ENCODE results near the gene LPIN1. TPM values are rescaled to one million over a fixed set of nuclear protein-coding genes. Genes with fewer than 3 reads are reported as not detected.
"Not testable (repeated sequence)": the region's sequence is repeated elsewhere in the genome, so short reads cannot be mapped to it uniquely, and the experiment has no call there.

LPIN1 gene
- polyA plus RNA-seq, 1 experiment, result 20.8 TPM

DNA sequence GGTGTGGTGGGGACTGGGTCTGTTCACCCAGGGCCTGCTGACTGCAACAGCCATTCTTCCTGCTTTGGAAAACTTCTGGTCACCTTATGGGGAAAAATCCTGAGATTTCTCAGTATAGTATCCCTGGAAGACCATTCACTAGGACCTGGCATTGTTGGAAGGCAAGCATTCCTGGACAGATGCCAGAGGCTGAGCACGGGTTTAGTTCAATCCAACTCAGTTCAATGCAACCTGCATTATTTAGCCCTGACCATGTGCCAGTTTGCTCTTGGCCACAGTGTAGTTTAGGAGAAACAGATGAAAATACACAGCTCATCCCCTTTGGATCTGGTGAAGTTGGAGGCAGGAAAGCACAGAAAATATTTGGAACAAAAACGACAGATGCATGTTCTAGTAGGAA is 95.9 kb downstream of the LPIN1 start:
- ChIA-PET POLR2A (interaction anchor here (0.6 to 0.7 kb wide), 2 partner anchors 260 to 457 kb away, joined by 5 to 12 read pairs; no protein-coding TSS in a partner anchor), CTCF (interaction anchor here (0.9 to 1.3 kb wide), 2 partner anchors 21 to 23 kb away, joined by 3 to 4 read pairs; no protein-coding TSS in a partner anchor)
- DNase-seq (ENCODE audit: low read depth), result no peak
- no peaks in the 10 kb centered on the region for H3K36me3 ChIP-seq (ENCODE audit: control insufficient read depth, insufficient read depth, low read length)
- TF ChIP-seq, protein P1, sequence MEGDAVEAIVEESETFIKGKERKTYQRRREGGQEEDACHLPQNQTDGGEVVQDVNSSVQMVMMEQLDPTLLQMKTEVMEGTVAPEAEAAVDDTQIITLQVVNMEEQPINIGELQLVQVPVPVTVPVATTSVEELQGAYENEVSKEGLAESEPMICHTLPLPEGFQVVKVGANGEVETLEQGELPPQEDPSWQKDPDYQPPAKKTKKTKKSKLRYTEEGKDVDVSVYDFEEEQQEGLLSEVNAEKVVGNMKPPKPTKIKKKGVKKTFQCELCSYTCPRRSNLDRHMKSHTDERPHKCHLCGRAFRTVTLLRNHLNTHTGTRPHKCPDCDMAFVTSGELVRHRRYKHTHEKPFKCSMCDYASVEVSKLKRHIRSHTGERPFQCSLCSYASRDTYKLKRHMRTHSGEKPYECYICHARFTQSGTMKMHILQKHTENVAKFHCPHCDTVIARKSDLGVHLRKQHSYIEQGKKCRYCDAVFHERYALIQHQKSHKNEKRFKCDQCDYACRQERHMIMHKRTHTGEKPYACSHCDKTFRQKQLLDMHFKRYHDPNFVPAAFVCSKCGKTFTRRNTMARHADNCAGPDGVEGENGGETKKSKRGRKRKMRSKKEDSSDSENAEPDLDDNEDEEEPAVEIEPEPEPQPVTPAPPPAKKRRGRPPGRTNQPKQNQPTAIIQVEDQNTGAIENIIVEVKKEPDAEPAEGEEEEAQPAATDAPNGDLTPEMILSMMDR (IDR thresholded peaks at IDR 0.05; ENCODE audit: insufficient read depth, low read depth, low read length), result no peak
- peaks cover 2% of the 10 kb centered on the region for H3K27me3 ChIP-seq (ENCODE audit: control insufficient read depth, insufficient read depth, low read length)
- no peak overlapping the region for H3K4me3 ChIP-seq (ENCODE audit: low read depth, low read length)

DNA sequence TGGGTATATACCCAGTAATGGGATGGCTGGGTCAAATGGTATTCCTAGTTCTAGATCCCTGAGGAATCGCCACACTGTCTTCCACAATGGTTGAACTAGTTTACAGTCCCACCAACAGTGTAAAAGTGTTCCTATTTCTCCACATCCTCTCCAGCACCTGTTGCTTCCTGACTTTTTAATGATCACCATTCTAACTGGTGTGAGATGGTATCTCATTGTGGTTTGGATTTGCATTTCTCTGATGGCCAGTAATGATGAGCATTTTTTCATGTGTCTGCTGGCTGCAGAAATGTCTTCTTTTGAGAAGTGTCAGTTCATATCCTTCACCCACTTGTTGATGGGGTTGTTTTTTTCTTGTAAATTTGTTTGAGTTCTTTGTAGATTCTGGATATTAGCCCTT is 98.4 kb downstream of the LPIN1 start:
- H3K36me3 ChIP-seq (ENCODE audit: control insufficient read depth, insufficient read depth, low read length); POLR2A ChIA-PET; CTCF ChIA-PET; H3K4me3 ChIP-seq (ENCODE audit: low read depth, low read length); H3K27me3 ChIP-seq (ENCODE audit: control insufficient read depth, insufficient read depth, low read length); DNase-seq (ENCODE audit: low read depth): not testable (repeated sequence)

DNA sequence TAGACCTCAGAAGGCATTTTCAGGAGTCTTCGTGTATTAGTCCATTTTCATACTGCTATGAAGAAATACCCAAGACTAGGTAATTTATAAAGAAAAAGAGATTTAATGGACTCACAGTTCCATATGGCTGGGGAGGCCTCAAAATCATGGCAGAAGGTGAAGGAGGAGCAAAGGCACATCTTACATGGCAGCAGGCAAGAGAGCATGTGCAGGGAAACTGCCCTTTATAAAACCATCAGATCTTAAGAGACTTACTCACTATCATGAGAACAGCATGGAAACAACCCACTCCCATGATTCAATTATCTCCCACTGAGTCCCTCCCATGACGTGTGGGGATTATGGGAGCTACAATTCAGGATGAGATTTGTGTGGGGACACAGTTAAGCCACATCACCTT is 101.5 kb downstream of the LPIN1 start:
- H3K36me3 ChIP-seq (ENCODE audit: control insufficient read depth, insufficient read depth, low read length); H3K4me3 ChIP-seq (ENCODE audit: low read depth, low read length); POLR2A ChIA-PET; DNase-seq (ENCODE audit: low read depth); H3K27me3 ChIP-seq (ENCODE audit: control insufficient read depth, insufficient read depth, low read length): not testable (repeated sequence)
- CTCF ChIA-PET, result interaction anchor here (2.6 kb wide), 1 partner anchor 16 kb away, joined by 8 read pairs; no protein-coding TSS in a partner anchor

DNA sequence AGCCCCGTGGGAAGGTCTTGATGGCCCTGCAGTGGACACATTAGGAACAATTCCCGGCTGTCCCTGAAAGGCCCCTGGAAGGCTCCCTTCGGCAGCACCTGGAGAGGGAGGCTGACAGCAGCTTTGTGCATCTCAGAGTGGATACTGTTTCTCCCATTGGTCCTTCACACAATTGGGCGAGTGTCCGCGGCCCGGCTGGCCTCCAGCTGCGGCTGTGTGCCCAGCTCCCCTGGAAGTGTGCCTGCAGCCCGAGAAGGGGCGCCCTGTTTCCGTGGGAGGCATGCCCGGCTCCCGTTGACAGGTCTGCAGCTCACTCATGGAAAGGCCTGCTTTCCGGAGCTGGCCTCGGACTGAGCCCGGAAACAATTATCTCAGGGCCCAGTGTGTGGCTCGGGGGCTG is 103.7 kb downstream of the LPIN1 start:
- H3K4me3 ChIP-seq (ENCODE audit: low read depth, low read length), result no peak overlapping the region
- H3K27me3 ChIP-seq (ENCODE audit: control insufficient read depth, insufficient read depth, low read length), result peaks cover 6% of the 10 kb centered on the region
- CTCF ChIA-PET, result interaction anchor here (0.6 to 2.6 kb wide), 2 partner anchors 14 to 670 kb away, joined by 3 to 8 read pairs; no protein-coding TSS in a partner anchor
- H3K36me3 ChIP-seq (ENCODE audit: control insufficient read depth, insufficient read depth, low read length), result no peaks in the 10 kb centered on the region
- TF ChIP-seq, protein P1 (IDR thresholded peaks at IDR 0.05; ENCODE audit: insufficient read depth, low read depth, low read length), result no peak
- no peak for DNase-seq (ENCODE audit: low read depth)
- POLR2A ChIA-PET, result no interaction called here

DNA sequence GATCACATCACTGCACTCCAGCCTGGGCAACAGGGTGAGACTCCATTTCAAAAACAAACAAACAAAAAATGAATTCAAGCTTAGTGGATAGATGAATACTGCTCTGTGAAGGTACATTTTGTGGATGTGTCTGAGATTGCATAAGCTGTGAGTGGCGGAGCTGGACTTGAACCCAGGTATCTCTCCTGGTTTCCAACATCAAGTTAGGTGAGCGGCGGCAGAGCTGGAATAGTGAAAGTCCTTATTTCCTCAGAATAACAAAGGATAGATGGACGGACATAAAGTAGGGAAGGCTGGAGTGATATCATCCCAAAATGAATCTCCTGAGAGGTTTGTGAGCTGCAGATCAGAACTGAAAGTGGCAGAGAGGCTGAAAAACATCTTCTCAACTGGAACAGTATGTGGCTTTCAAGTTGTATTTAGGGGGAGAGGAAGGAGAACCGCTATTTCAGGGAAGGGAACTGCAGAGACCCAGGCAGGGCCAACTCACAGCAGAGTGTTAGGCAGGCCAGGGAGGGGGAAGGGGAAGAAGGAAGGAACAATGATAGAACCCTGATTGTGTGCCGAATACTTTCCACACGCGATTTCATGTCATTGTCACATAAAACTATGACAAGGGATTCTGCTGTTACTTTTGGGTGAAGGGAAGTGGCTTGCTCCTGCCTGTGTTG is 106.2 kb downstream of the LPIN1 start:
- POLR2A ChIA-PET, result no interaction called here
- H3K4me3 ChIP-seq (ENCODE audit: low read depth, low read length), result no peak overlapping the region
- no peaks in the 10 kb centered on the region for H3K36me3 ChIP-seq (ENCODE audit: control insufficient read depth, insufficient read depth, low read length)
- CTCF ChIA-PET, result interaction anchor here (0.6 to 1.2 kb wide), 2 partner anchors 11 to 475 kb away, joined by 3 read pairs; no protein-coding TSS in a partner anchor
- DNase-seq (ENCODE audit: low read depth), result no peak
- TF ChIP-seq, protein P1 (IDR thresholded peaks at IDR 0.05; ENCODE audit: insufficient read depth, low read depth, low read length), result no peak
- peaks cover 5% of the 10 kb centered on the region for H3K27me3 ChIP-seq (ENCODE audit: control insufficient read depth, insufficient read depth, low read length)

DNA sequence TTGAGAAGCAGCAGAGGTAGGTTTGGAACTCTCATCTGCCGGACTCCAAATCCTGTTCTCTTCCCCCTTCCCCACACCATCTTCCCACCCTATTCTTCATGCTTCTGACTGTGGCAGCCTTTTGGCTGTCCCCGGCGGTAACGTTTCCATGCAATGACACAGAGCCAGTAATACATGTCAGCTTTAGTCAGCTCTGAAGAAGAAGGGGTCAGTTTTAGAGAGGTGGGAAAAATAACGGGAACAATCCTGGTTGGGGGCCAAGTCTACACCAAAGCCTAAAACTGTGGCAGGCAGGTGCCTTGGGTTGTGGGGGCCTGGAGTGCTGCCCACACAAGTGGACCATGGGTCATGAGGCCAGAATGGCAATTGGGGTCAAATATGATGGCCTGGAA is 106.8 kb downstream of the LPIN1 start:
- no peak for DNase-seq (ENCODE audit: low read depth)
- ChIA-PET POLR2A (no interaction called here), CTCF (interaction anchor here (1.2 kb wide), 1 partner anchor 11 kb away, joined by 3 read pairs; no protein-coding TSS in a partner anchor)
- H3K27me3 ChIP-seq (ENCODE audit: control insufficient read depth, insufficient read depth, low read length), result peaks cover 5% of the 10 kb centered on the region
- H3K36me3 ChIP-seq (ENCODE audit: control insufficient read depth, insufficient read depth, low read length), result no peaks in the 10 kb centered on the region
- no peak overlapping the region for H3K4me3 ChIP-seq (ENCODE audit: low read depth, low read length)
- TF ChIP-seq, protein P1 (IDR thresholded peaks at IDR 0.05; ENCODE audit: insufficient read depth, low read depth, low read length), result no peak

Measured in BJ (cell line).